GM13976 (cell line): ENCODE results near the gene ENKD1.

Experiments
- DNase-seq: peaks from one replicate; pipeline ENCODE4 v3.0.0; 2012; ENCODE audit warnings: low spot score
- CTCF ChIP-seq: IDR thresholded peaks from 2 replicates; pipeline ENCODE4 v1.5.1; 2012; ENCODE audit warnings: borderline replicate concordance, mild to moderate bottlenecking; ENCODE audit not compliant: insufficient read depth; ENCODE audit errors: extremely low read depth, missing control alignments, control extremely low read depth
- in situ Hi-C: fragments of 300-500 bp; cut with MboI; formaldehyde crosslinking; loops from one replicate; pipeline ENCODE4 v1.12.0; 2022; ENCODE audit warnings: low sequenced_read_pairs, mixed read lengths, inconsistent platforms; ENCODE audit not compliant: unreplicated experiment

The ENKD1 gene

GRCh38 chr16:67652578-67653127, 13.9 kb downstream of the ENKD1 start:
- TF ChIP-seq CTCF = no peak
- DNase-seq = no peak
- in situ Hi-C loops = no loop called here

- TF ChIP-seq CTCF = no peak
- DNase-seq = no peak
- in situ Hi-C loops = no loop called here
Observed at GRCh38 chr16:67651847-67652246, 14.7 kb downstream of the ENKD1 start.

GRCh38 chr16:67651039-67651438, 15.5 kb downstream of the ENKD1 start:
- no peak for TF ChIP-seq CTCF
- no peak for DNase-seq
- in situ Hi-C loops = no loop called here

- in situ Hi-C loops = no loop called here
- TF ChIP-seq CTCF = no peak
- no peak for DNase-seq
Observed at GRCh38 chr16:67650023-67650422, 16.5 kb downstream of the ENKD1 start.

DNA sequence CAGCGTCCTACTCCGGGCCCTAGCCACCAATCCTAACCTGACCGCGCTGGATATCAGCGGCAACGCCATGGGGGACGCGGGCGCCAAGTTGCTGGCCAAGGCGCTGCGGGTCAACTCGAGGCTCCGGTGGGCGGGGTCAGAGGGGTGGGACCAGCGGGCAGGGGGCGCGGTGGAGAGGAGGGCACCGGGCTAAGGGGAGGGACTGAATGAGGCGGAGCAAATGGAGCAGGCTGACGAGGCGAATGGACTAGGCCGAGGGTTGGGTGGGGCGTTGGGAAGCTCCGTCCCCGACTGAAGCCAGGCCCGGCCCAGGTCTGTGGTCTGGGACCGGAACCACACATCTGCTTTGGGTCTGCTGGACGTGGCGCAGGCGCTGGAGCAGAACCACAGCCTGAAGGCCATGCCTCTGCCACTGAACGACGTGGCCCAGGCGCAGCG, 17.0 kb downstream of the ENKD1 start:
- no peak for DNase-seq
- in situ Hi-C loops = loop anchor here (10.0 kb wide), 1 partner anchor 115 kb away; no protein-coding TSS in a partner anchor
- TF ChIP-seq CTCF = no peak

GRCh38 chr16:67648764-67649407, 17.7 kb downstream of the ENKD1 start:
- in situ Hi-C loops = loop anchor here (10.0 kb wide), 1 partner anchor 114 kb away; no protein-coding TSS in a partner anchor
- no peak for DNase-seq
- TF ChIP-seq CTCF = no peak
